ENCODE data around the gene LVRN.
"Not testable (repeated sequence)": the region's sequence is repeated elsewhere in the genome, so short reads cannot be mapped to it uniquely, and the experiment has no call there.

DNA sequence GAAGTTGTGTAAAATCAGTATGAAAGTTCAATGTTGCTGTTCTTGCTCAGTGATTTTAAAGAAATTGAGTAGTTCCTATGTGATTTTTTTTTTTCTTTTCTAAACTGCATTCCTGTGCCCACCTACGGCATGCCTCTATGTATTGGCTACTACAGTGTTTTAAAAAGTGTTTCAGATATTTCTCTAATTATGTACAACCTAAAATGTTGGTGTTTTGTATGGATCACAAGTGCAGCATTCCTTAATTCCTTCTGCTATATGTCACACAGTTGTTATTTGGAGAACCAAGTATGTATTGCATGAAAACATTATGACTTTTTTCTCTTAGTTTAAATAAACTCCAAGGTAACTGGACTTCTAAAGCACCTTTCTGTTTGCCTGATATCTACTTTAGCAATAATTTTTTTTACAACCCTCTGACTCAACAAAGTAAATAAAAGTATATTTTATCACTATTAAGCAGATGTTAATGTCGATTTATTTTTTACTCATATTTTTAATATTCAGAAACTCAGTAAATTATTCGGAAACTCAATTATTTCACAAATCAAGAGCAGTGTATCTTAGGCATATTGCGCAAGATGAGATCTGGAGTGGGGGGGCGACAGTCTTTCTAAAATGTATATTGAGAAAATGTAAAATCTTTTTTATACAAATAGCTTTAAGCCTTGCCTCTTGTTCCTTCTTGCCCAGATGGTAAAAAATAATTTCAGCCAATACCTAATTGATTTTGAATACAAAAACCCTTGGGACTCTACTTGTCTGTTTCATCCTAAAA lies 48.5 kb upstream of the LVRN start:
- not testable (repeated sequence) for TF ChIP-seq POLR2A (IDR thresholded peaks at IDR 0.05)
- TF ChIP-seq, protein P1, sequence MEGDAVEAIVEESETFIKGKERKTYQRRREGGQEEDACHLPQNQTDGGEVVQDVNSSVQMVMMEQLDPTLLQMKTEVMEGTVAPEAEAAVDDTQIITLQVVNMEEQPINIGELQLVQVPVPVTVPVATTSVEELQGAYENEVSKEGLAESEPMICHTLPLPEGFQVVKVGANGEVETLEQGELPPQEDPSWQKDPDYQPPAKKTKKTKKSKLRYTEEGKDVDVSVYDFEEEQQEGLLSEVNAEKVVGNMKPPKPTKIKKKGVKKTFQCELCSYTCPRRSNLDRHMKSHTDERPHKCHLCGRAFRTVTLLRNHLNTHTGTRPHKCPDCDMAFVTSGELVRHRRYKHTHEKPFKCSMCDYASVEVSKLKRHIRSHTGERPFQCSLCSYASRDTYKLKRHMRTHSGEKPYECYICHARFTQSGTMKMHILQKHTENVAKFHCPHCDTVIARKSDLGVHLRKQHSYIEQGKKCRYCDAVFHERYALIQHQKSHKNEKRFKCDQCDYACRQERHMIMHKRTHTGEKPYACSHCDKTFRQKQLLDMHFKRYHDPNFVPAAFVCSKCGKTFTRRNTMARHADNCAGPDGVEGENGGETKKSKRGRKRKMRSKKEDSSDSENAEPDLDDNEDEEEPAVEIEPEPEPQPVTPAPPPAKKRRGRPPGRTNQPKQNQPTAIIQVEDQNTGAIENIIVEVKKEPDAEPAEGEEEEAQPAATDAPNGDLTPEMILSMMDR (IDR thresholded peaks at IDR 0.05), result not testable (repeated sequence)
